Duodenal mucosa (tissue), 2 donors: Measurements from ENCODE around the gene PRKG1.

Experiments used
- H3K27ac ChIP-seq: one replicate; pipeline ENCODE4 v1.7.0; 2013; ENCODE audit warnings: low read depth, low read length
- H3K27me3 ChIP-seq, 2 donors: one replicate each; pipeline ENCODE4 v1.7.0; 2013; ENCODE audit warnings: low read length in 2 of 2, control low read depth in 1 of 2; ENCODE audit not compliant: insufficient read depth in 2 of 2, control insufficient read depth in 1 of 2
- H3K36me3 ChIP-seq, 2 donors: one replicate each; pipeline ENCODE4 v1.7.0; 2013; ENCODE audit warnings: low read length in 2 of 2, control low read depth in 1 of 2; ENCODE audit not compliant: insufficient read depth in 2 of 2, control insufficient read depth in 1 of 2
- H3K4me1 ChIP-seq, 2 donors: one replicate each; pipeline ENCODE4 v1.7.0; 2013; ENCODE audit warnings: low read length in 2 of 2, control low read depth in 1 of 2; ENCODE audit not compliant: insufficient read depth in 2 of 2, control insufficient read depth in 1 of 2
- H3K4me3 ChIP-seq, 2 donors: one replicate each; pipeline ENCODE4 v1.7.0; 2013; ENCODE audit warnings: low read length in 2 of 2, low read depth in 1 of 2
- H3K9ac ChIP-seq, 2 donors: one replicate each; pipeline ENCODE4 v1.7.0; 2013; ENCODE audit warnings: low read length in 2 of 2, low read depth in 1 of 2
- H3K9me3 ChIP-seq, 2 donors: one replicate each; pipeline ENCODE4 v1.7.0; 2013; ENCODE audit warnings: low read length in 2 of 2, control low read depth in 1 of 2; ENCODE audit not compliant: control insufficient read depth in 1 of 2

The PRKG1 gene

DNA sequence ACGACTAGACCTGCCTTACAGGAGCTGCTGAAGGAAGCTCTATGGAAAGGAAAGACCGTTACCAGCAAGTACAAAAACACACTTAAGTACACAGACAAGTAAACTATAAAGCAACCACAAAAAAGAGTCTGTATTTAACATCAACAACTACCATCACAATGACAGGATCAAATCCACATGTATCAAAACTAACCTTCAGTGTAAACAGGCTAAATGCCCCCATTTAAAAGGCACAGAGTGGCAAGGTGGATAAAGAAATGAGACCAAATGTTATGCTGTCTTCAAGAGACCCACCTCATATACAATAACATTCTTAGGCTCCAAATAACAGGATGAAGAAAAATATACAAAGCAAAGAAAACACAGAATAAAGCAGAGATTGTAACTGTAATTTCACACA is 932.8 kb downstream of the PRKG1 start:
- Histone ChIP-seq H3K9me3 (no peaks in the 10 kb centered on the region), H3K27me3 (no peaks in the 10 kb centered on the region), H3K9ac (no peak overlapping the region), H3K36me3 (no peaks in the 10 kb centered on the region), H3K27ac (no peak overlapping the region), H3K4me1 (no peaks in the 10 kb centered on the region), H3K4me3 (no peak overlapping the region)

DNA sequence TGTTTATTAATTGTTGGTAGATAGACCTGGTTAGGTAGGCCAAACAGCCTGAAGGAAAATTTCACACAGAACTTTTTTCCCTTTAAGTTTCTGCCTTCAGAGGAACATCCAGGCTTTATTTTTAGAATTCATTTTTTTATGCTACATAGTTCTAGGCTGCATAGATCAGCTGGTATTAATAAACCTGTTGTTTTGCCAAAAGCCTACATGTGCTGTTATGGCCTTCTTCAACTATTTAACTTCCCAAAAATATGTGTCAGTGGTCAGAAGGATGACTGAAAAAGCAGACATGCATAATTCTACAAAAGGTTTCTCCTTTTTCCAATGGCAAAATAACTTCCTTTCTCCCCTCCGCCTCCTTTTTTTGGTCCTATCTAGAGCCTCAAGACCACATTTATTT is 936.8 kb downstream of the PRKG1 start:
- Histone ChIP-seq H3K36me3 (no peaks in the 10 kb centered on the region), H3K4me1 (no peaks in the 10 kb centered on the region), H3K27me3 (no peaks in the 10 kb centered on the region), H3K9me3 (peaks cover 2 to 3% of the 10 kb centered on the region in 2 donors), H3K4me3 (no peak overlapping the region), H3K27ac (no peak overlapping the region), H3K9ac (no peak overlapping the region)

DNA sequence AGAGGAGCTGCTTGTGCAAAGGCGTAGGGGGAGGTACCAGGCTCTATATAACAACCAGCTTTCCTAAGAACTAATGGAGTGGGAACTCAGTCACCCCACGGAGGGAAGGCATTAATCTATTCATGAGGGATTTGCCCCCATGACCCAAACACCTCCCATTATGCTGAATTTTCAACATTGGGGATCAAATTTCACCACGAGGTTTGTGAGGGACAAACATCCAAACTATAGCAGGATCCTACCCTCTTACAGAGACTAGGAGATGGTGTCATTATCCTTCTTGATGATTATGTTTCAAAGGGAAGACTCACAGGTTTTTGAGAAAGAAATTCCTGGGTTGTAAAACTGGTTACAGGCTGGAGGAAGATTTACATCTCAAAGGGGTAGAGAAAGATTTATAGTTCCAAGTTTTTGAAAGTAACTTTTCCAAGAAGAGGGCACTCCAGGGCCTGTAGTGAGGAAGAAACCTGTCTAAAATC is 944.8 kb downstream of the PRKG1 start:
- Histone ChIP-seq H3K36me3 (no peaks in the 10 kb centered on the region), H3K27me3 (no peaks in the 10 kb centered on the region), H3K4me1 (no peaks in the 10 kb centered on the region), H3K4me3 (no peak overlapping the region), H3K9ac (no peak overlapping the region), H3K27ac (no peak overlapping the region), H3K9me3 (peaks cover 2 to 3% of the 10 kb centered on the region in 2 donors)

- Histone ChIP-seq H3K4me1 (no peaks in the 10 kb centered on the region), H3K9ac (no peak overlapping the region), H3K36me3 (no peaks in the 10 kb centered on the region), H3K9me3 (peaks cover 2% of the 10 kb centered on the region in 2 donors), H3K27me3 (no peaks in the 10 kb centered on the region), H3K27ac (no peak overlapping the region), H3K4me3 (no peak overlapping the region)
These were observed 945.4 kb downstream of the PRKG1 start for GRCh38 chr10:52019656-52020055.

GRCh38 chr10:52020173-52020572 is 945.9 kb downstream of the PRKG1 start:
- Histone ChIP-seq H3K4me3 (no peak overlapping the region), H3K27ac (no peak overlapping the region), H3K27me3 (no peaks in the 10 kb centered on the region), H3K4me1 (no peaks in the 10 kb centered on the region), H3K9me3 (peaks cover 0 to under 1% of the 10 kb centered on the region in 2 donors), H3K9ac (no peak overlapping the region), H3K36me3 (no peaks in the 10 kb centered on the region)

DNA sequence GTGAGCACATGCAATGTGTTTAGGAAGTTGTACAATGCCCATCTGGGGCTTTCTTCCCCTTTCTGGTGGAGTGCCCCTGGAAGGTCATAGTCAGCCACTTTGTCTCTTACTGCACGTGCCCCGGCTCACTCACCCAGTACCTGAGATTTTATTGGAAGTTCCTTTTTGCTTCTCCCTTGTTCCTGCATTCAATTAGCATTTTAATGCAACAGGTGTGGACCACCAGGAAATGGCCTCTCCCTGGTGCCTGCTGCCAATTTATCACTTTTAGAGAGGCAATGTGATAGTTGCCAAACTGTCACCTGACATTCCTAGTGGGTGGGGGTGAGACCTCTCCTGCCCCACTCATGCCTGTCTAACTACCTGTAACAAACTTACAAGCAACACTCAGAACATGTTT is 946.4 kb downstream of the PRKG1 start:
- H3K27ac ChIP-seq, result no peak overlapping the region
- H3K36me3 ChIP-seq, result no peaks in the 10 kb centered on the region
- H3K4me1 ChIP-seq, result no peaks in the 10 kb centered on the region
- no peaks in the 10 kb centered on the region for H3K9me3 ChIP-seq
- no peak overlapping the region for H3K4me3 ChIP-seq
- no peaks in the 10 kb centered on the region for H3K27me3 ChIP-seq
- H3K9ac ChIP-seq, result no peak overlapping the region

DNA sequence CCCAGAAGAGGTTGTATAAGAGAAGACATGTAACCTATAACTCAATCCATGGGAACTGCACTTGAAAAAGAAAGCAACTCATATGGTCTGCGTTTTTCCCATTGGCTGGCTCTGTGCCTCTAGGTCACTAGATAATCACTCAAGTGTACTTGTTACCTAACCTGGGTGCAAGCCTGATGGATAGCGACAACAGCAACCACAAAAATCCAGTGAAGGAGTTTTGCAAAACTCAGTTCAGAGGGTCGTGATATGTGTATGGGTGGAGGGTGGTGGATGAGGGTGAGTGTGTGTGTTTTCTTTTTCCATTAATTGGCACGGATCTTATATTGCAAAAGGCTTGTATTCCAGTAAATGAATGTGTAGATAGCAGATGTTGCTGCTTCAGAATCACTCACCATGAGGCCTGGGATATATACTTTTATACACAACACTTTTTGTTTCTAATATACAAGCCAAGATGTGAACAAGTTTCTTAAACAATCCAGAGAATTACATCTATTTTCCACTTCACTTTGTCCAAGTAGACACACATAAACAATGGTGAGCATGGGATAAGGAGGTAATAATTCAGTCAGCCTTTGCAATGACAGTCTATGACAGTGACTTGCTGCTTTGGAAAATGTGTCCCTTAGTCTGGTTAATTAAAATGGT is 952.9 kb downstream of the PRKG1 start:
- H3K27me3 ChIP-seq, result no peaks in the 10 kb centered on the region
- no peak overlapping the region for H3K27ac ChIP-seq
- no peaks in the 10 kb centered on the region for H3K4me1 ChIP-seq
- no peak overlapping the region for H3K4me3 ChIP-seq
- H3K9me3 ChIP-seq, result no peaks in the 10 kb centered on the region
- H3K36me3 ChIP-seq, result no peaks in the 10 kb centered on the region
- H3K9ac ChIP-seq, result no peak overlapping the region

DNA sequence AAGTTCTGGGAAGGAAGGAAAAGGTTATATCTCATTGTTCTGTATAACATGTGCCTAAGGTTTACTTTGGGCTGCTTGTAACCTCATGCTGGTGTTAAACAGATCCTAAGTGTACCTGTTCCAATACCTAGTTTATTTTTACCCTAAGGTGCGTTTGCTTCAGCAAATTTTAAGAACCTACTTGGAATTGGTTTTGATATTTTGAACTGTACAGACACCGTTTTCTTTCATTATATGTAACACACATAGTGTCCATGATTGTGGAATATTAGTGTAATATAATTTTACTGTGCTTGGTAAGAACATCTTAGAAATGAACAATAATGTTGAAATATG is 954.2 kb downstream of the PRKG1 start:
- Histone ChIP-seq H3K27me3 (no peaks in the 10 kb centered on the region), H3K9ac (no peak overlapping the region), H3K4me3 (no peak overlapping the region), H3K27ac (no peak overlapping the region), H3K36me3 (no peaks in the 10 kb centered on the region), H3K9me3 (no peaks in the 10 kb centered on the region), H3K4me1 (no peaks in the 10 kb centered on the region)

DNA sequence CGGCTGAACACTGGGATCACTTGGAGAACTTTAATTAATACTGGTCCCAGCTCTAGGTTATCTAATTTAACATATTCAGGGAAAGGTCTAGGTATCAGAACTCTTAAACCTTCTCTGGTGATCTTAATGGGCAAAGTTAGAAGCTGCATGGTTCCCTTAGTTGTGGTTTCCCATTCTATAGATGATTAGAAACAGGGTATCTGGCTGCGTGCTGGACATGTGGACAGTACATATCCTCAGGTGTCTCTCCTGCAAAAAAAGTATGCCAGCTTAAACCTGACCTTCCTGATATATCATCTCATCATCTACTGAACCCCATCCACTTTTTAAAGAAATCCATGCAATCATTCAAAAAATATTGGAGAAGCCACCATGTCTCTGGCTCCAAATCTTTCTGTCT is 955.3 kb downstream of the PRKG1 start:
- Histone ChIP-seq H3K27me3 (no peaks in the 10 kb centered on the region), H3K36me3 (no peaks in the 10 kb centered on the region), H3K9me3 (no peaks in the 10 kb centered on the region), H3K4me1 (no peaks in the 10 kb centered on the region), H3K9ac (no peak overlapping the region), H3K27ac (no peak overlapping the region), H3K4me3 (no peak overlapping the region)

GRCh38 chr10:52030051-52030790 is 955.9 kb downstream of the PRKG1 start:
- no peak overlapping the region for H3K4me3 ChIP-seq
- H3K9me3 ChIP-seq, result no peaks in the 10 kb centered on the region
- no peaks in the 10 kb centered on the region for H3K27me3 ChIP-seq
- no peak overlapping the region for H3K9ac ChIP-seq
- no peaks in the 10 kb centered on the region for H3K36me3 ChIP-seq
- no peaks in the 10 kb centered on the region for H3K4me1 ChIP-seq
- H3K27ac ChIP-seq, result no peak overlapping the region
